HG02623 (cell line): ENCODE data around the gene THSD8.
"Not testable (repeated sequence)": the region's sequence is repeated elsewhere in the genome, so short reads cannot be mapped to it uniquely, and the experiment has no call there.

Source experiments
- ATAC-seq: cut with Tn5 transposase; IDR thresholded peaks from one replicate; pipeline ENCODE4 v1.9.1; 2021; ENCODE audit warnings: moderate library complexity; ENCODE audit not compliant: unreplicated experiment

Gene THSD8

GRCh38 chr19:12792051-12792852 is 9.6 kb upstream of the THSD8 start:
- ATAC-seq = no peak

GRCh38 chr19:12792853-12793289 is 9.0 kb upstream of the THSD8 start:
- ATAC-seq = no peak

GRCh38 chr19:12793290-12794195 is 8.3 kb upstream of the THSD8 start:
- peak; percentile 22 for ATAC-seq

GRCh38 chr19:12794196-12794941 is 7.5 kb upstream of the THSD8 start:
- no peak for ATAC-seq

- no peak for ATAC-seq
These were observed 6.9 kb upstream of the THSD8 start for GRCh38 chr19:12794971-12795381.

GRCh38 chr19:12796146-12797071 is 5.5 kb upstream of the THSD8 start:
- no peak for ATAC-seq

- ATAC-seq = no peak
These were observed 4.7 kb upstream of the THSD8 start for GRCh38 chr19:12797141-12797587.

GRCh38 chr19:12797607-12798006 is 4.3 kb upstream of the THSD8 start:
- not testable (repeated sequence) for ATAC-seq

- no peak for ATAC-seq
These were observed 2.0 kb upstream of the THSD8 start for GRCh38 chr19:12799742-12800465.

GRCh38 chr19:12800466-12800770 is 1.5 kb upstream of the THSD8 start:
- no peak for ATAC-seq

- no peak for ATAC-seq
These were observed 875 bp upstream of the THSD8 start for GRCh38 chr19:12800923-12801465.

GRCh38 chr19:12802267-12803106 is 618 bp downstream of the THSD8 start:
- no peak for ATAC-seq

- ATAC-seq = no peak
These were observed 2.2 kb downstream of the THSD8 start for GRCh38 chr19:12804051-12804450.

- peak; percentile 72 for ATAC-seq
These were observed 4.6 kb downstream of the THSD8 start, which contains the start of gene RNASEH2A for GRCh38 chr19:12806242-12807081. Gene RNASEH2A, plus strand, starts transcription at chr19:12806584. Its CDS starts 90 bp downstream, at chr19:12806674.

- no peak for ATAC-seq
These were observed 13.2 kb downstream of the THSD8 start for GRCh38 chr19:12815088-12815487.

- ATAC-seq = not testable (repeated sequence)
These were observed 15.3 kb downstream of the THSD8 start for GRCh38 chr19:12817188-12817587.

- not testable (repeated sequence) for ATAC-seq
These were observed 15.9 kb downstream of the THSD8 start for GRCh38 chr19:12817810-12818209.
